HL-60 (cell line): Measurements from ENCODE around the gene RNASEH2A.

Experiments used
- DNase-seq, 2 experiments: peaks; one replicate each; pipeline ENCODE4 v3.0.0-alpha.2; 2010 to 2020; ENCODE audit warnings: low read depth in 1 of 2, low spot score in 1 of 2
- H3K27ac ChIP-seq: fragments of 250-450 bp; sonication (Bioruptor Pico); replicated peaks from 2 replicates; pipeline ENCODE4 v1.5.1; 2020; ENCODE audit warnings: mild to moderate bottlenecking, moderate library complexity
- H3K27me3 ChIP-seq: fragments of 250-450 bp; sonication (Bioruptor Pico); 2 replicates; pipeline ENCODE4 v1.5.1; 2021; ENCODE audit warnings: mild to moderate bottlenecking, moderate library complexity; ENCODE audit not compliant: insufficient read depth, poor library complexity, severe bottlenecking
- H3K4me3 ChIP-seq: replicated peaks from 2 replicates; pipeline ENCODE4 v1.5.1; 2011; ENCODE audit warnings: mild to moderate bottlenecking, control low read depth, low read length; ENCODE audit not compliant: insufficient read depth
- GABPA ChIP-seq: IDR thresholded peaks from 2 replicates; pipeline ENCODE4 v1.6.1; 2012; ENCODE audit warnings: low read depth
- POLR2AphosphoS5 ChIP-seq: IDR thresholded peaks from 2 replicates; pipeline ENCODE4 v1.6.1; 2012; ENCODE audit warnings: low read depth
- REST ChIP-seq: IDR thresholded peaks from 2 replicates; pipeline ENCODE4 v1.6.1; 2012; ENCODE audit warnings: low read depth; ENCODE audit not compliant: insufficient replicate concordance
- SPI1 ChIP-seq: IDR thresholded peaks from 2 replicates; pipeline ENCODE4 v1.6.1; 2012; ENCODE audit warnings: low read depth, mild to moderate bottlenecking, borderline replicate concordance
- TF ChIP-seq, protein P1 (sequence below): IDR thresholded peaks from one replicate; pipeline ENCODE4 v1.5.1; 2011; ENCODE audit warnings: low read length, control low read depth, inconsistent platforms; ENCODE audit not compliant: insufficient read depth

RNASEH2A gene

GRCh38 chr19:12789904-12790619, 16.3 kb upstream of the RNASEH2A start:
- H3K27ac ChIP-seq: peak overlapping the region; percentile 95
- H3K27me3 ChIP-seq: no peaks in the 10 kb centered on the region
- peak; percentile 99 for DNase-seq
- TF ChIP-seq POLR2AphosphoS5: peak; percentile 63
- TF ChIP-seq, protein P1, sequence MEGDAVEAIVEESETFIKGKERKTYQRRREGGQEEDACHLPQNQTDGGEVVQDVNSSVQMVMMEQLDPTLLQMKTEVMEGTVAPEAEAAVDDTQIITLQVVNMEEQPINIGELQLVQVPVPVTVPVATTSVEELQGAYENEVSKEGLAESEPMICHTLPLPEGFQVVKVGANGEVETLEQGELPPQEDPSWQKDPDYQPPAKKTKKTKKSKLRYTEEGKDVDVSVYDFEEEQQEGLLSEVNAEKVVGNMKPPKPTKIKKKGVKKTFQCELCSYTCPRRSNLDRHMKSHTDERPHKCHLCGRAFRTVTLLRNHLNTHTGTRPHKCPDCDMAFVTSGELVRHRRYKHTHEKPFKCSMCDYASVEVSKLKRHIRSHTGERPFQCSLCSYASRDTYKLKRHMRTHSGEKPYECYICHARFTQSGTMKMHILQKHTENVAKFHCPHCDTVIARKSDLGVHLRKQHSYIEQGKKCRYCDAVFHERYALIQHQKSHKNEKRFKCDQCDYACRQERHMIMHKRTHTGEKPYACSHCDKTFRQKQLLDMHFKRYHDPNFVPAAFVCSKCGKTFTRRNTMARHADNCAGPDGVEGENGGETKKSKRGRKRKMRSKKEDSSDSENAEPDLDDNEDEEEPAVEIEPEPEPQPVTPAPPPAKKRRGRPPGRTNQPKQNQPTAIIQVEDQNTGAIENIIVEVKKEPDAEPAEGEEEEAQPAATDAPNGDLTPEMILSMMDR: no peak
- TF ChIP-seq SPI1: peak; percentile 50; the same call in 1 of the 2 replicates
- TF ChIP-seq REST: no peak
- TF ChIP-seq GABPA: peak; percentile 73
- H3K4me3 ChIP-seq: peak overlapping the region; percentile 91

- TF ChIP-seq, protein P1: no peak
- TF ChIP-seq SPI1 (peak; percentile 4; the same call in 1 of the 2 replicates), POLR2AphosphoS5 (no peak), REST (no peak)
- peak overlapping the region; percentile 95 for H3K27ac ChIP-seq
- no peaks in the 10 kb centered on the region for H3K27me3 ChIP-seq
- H3K4me3 ChIP-seq: peak overlapping the region; percentile 91
- no peak for DNase-seq
Observed at GRCh38 chr19:12790628-12791344, 15.6 kb upstream of the RNASEH2A start.

GRCh38 chr19:12791345-12792050, 14.9 kb upstream of the RNASEH2A start, which contains the start of gene JUNB:
JUNB (plus strand) TSS chr19:12791486; CDS start chr19:12791772, 286 bp downstream.
- H3K4me3 ChIP-seq: peak within 1 kb of the TSS; percentile 91
- TF ChIP-seq GABPA: no peak
- TF ChIP-seq REST: peak; percentile 78
- peak; percentile 100 for TF ChIP-seq POLR2AphosphoS5
- TF ChIP-seq, protein P1: no peak
- peak; percentile 53; the same call in 1 of the 2 replicates for TF ChIP-seq SPI1
- H3K27ac ChIP-seq: peak within 1 kb of the TSS; percentile 95
- no peaks in the 10 kb centered on the region for H3K27me3 ChIP-seq
- DNase-seq: peak; percentile 96 to 97
